Stimulated activated CD8-positive, alpha-beta memory T cell treated with anti-CD3 and anti-CD28 coated beads, Interleukin-7, amount 100 ng/mL, for 24 hours (primary cell): ENCODE measurements around the gene OTULIN.

Experiments used
- DNase-seq: peaks from one replicate; pipeline ENCODE4 v3.0.0-alpha.2; 2020; ENCODE audit warnings: low read depth

OTULIN gene

GRCh38 chr5:14720236-14720923 lies 55.9 kb downstream of the OTULIN start:
- DNase-seq: no peak

- no peak for DNase-seq
Observed at GRCh38 chr5:14721990-14722656, 57.6 kb downstream of the OTULIN start.

- DNase-seq: no peak
Observed at GRCh38 chr5:14722923-14723322, 58.4 kb downstream of the OTULIN start.

GRCh38 chr5:14723701-14724132 lies 59.2 kb downstream of the OTULIN start:
- no peak for DNase-seq

GRCh38 chr5:14724633-14725032 lies 60.1 kb downstream of the OTULIN start:
- no peak for DNase-seq

GRCh38 chr5:14726066-14726838 lies 61.7 kb downstream of the OTULIN start:
- DNase-seq: no peak

- DNase-seq: peak; percentile 46
Observed at GRCh38 chr5:14727428-14727865, 62.9 kb downstream of the OTULIN start.

- DNase-seq: no peak
Observed at GRCh38 chr5:14727928-14728458, 63.5 kb downstream of the OTULIN start.

- no peak for DNase-seq
Observed at GRCh38 chr5:14728459-14728938, 64.0 kb downstream of the OTULIN start.

- no peak for DNase-seq
Observed at GRCh38 chr5:14729448-14730385, 65.2 kb downstream of the OTULIN start.

- DNase-seq: no peak
Observed at GRCh38 chr5:14730466-14730865, 65.9 kb downstream of the OTULIN start.

GRCh38 chr5:14730881-14731280 lies 66.4 kb downstream of the OTULIN start:
- DNase-seq: no peak

- no peak for DNase-seq
Observed at GRCh38 chr5:14732991-14733390, 68.5 kb downstream of the OTULIN start.

- DNase-seq: no peak
Observed at GRCh38 chr5:14733661-14734060, 69.1 kb downstream of the OTULIN start.

- DNase-seq: no peak
Observed at GRCh38 chr5:14734396-14734795, 69.9 kb downstream of the OTULIN start.

- no peak for DNase-seq
Observed at GRCh38 chr5:14735944-14736343, 71.4 kb downstream of the OTULIN start.

GRCh38 chr5:14737291-14737690 lies 72.8 kb downstream of the OTULIN start:
- no peak for DNase-seq

GRCh38 chr5:14738050-14738449 lies 73.5 kb downstream of the OTULIN start:
- no peak for DNase-seq

- no peak for DNase-seq
Observed at GRCh38 chr5:14739538-14739937, 75.0 kb downstream of the OTULIN start.

- no peak for DNase-seq
Observed at GRCh38 chr5:14739981-14740380, 75.5 kb downstream of the OTULIN start.

GRCh38 chr5:14741131-14741530 lies 76.6 kb downstream of the OTULIN start:
- no peak for DNase-seq
